HepG2 (cell line): Measurements from ENCODE around the gene SOX12. TPM values are rescaled to one million over a fixed set of nuclear protein-coding genes. Genes with fewer than 3 reads are reported as not detected.

Experiments used
- CBX1 ChIP-seq: IDR thresholded peaks from one replicate; pipeline ENCODE4 v1.6.1; 2016; ENCODE audit warnings: antibody characterized with exemption, low read depth
- ISX ChIP-seq: sonication (generic); formaldehyde crosslinking; conservative IDR thresholded peaks from 2 replicates; pipeline ENCODE4 v1.5.0; 2020; ENCODE audit warnings: missing genetic modification reagents
- JDP2 ChIP-seq: sonication (generic); formaldehyde crosslinking; IDR thresholded peaks from 2 replicates; pipeline ENCODE4 v1.8.1; 2022; ENCODE audit warnings: missing genetic modification reagents, borderline replicate concordance
- KMT2B ChIP-seq: IDR thresholded peaks from 2 replicates; pipeline ENCODE4 v1.6.1; 2016; ENCODE audit warnings: missing genetic modification reagents, missing compliant biosample characterization
- MIER3 ChIP-seq: IDR thresholded peaks from 2 replicates; pipeline ENCODE4 v1.6.1; 2016; ENCODE audit warnings: missing compliant biosample characterization, borderline replicate concordance
- MZF1 ChIP-seq: sonication (generic); formaldehyde crosslinking; IDR thresholded peaks from 2 replicates; pipeline ENCODE4 v1.8.1; 2023; ENCODE audit warnings: mild to moderate bottlenecking, missing genetic modification reagents, borderline replicate concordance
- POLR2G ChIP-seq: fragments of 200-400 bp; formaldehyde crosslinking; IDR thresholded peaks from 2 replicates; pipeline ENCODE4 v1.6.1; 2018; ENCODE audit warnings: mild to moderate bottlenecking, low read depth, low read length, moderate library complexity
- REL ChIP-seq: sonication (generic); formaldehyde crosslinking; conservative IDR thresholded peaks from 2 replicates; pipeline ENCODE4 v1.8.0; 2022; ENCODE audit warnings: mild to moderate bottlenecking, missing genetic modification reagents, moderate library complexity
- SIX1 ChIP-seq: sonication (generic); formaldehyde crosslinking; IDR thresholded peaks from 2 replicates; pipeline ENCODE4 v1.4.0; 2020; ENCODE audit warnings: missing genetic modification reagents, borderline replicate concordance
- SOX5 ChIP-seq: IDR thresholded peaks from 2 replicates; pipeline ENCODE4 v1.6.1; 2016; ENCODE audit warnings: borderline replicate concordance
- SOX6 ChIP-seq, 2 experiments: fragments of 450-650 bp in 1 of 2; sonication (generic) in 1 of 2; formaldehyde crosslinking in 1 of 2; IDR thresholded peaks; 2 replicates each; pipeline versions ENCODE4 v1.4.0 to v1.6.1; 2017 to 2020; ENCODE audit warnings: antibody characterized with exemption in 1 of 2, mild to moderate bottlenecking in 1 of 2, missing genetic modification reagents in 1 of 2
- SRSF4 ChIP-seq: fragments of 200-400 bp; formaldehyde crosslinking; IDR thresholded peaks from one replicate; pipeline ENCODE4 v1.6.1; 2018; ENCODE audit warnings: mild to moderate bottlenecking, low read depth, low read length, moderate library complexity; ENCODE audit not compliant: poor library complexity, severe bottlenecking
- TAF1 ChIP-seq: sonication (generic); formaldehyde crosslinking; IDR thresholded peaks from 2 replicates; pipeline ENCODE4 v1.4.0; 2020; ENCODE audit warnings: missing genetic modification reagents
- ZBTB20 ChIP-seq: sonication (generic); formaldehyde crosslinking; IDR thresholded peaks from 2 replicates; pipeline ENCODE4 v1.8.1; 2023; ENCODE audit warnings: missing genetic modification reagents, low read depth, mild to moderate bottlenecking, borderline replicate concordance
- ZNF232 ChIP-seq: sonication (generic); formaldehyde crosslinking; IDR thresholded peaks from 2 replicates; pipeline ENCODE4 v1.4.0; 2020; ENCODE audit warnings: missing genetic modification reagents, borderline replicate concordance
- ZNF766 ChIP-seq: sonication (generic); formaldehyde crosslinking; IDR thresholded peaks from 2 replicates; pipeline ENCODE4 v1.5.0; 2020; ENCODE audit warnings: missing genetic modification reagents, borderline replicate concordance
- polyA plus RNA-seq, 8 experiments: library from polyadenylated mRNA; depleted of rRNA in 3 of 8; stranded (reverse) in 7 of 8; unstranded in 1 of 8; fragments of >200 nt; fragmentation: Illumina TruSeq in 4 of 8; extraction: Trizol in 4 of 8; gene quantifications; 2 replicates each; pipeline versions ENCODE4 v1.2.1 to v1.2.3, GENCODE V29; 2011 to 2016; ENCODE audit warnings: low read depth in 4 of 8, missing spikeins in 1 of 8, mixed read lengths in 1 of 8; ENCODE audit not compliant: insufficient read depth in 1 of 8
- total RNA-seq, 5 experiments: library from RNA; depleted of rRNA; stranded (reverse); fragments of >200 nt; fragmentation: Illumina TruSeq; extraction: Trizol; gene quantifications; 2 replicates each; pipeline ENCODE4 v1.2.3, GENCODE V29; 2016; ENCODE audit warnings: low read depth in 1 of 5
- TF ChIP-seq, protein P1 (sequence below): sonication (generic); formaldehyde crosslinking; IDR thresholded peaks from 2 replicates; pipeline ENCODE4 v1.5.0; 2020; ENCODE audit warnings: mild to moderate bottlenecking, missing genetic modification reagents
- TF ChIP-seq, protein P2 (sequence below): sonication (generic); formaldehyde crosslinking; IDR thresholded peaks from 2 replicates; pipeline ENCODE4 v1.5.1; 2020; ENCODE audit warnings: mild to moderate bottlenecking, moderate library complexity, missing genetic modification reagents
- TF ChIP-seq, protein P3 (sequence below): sonication (generic); formaldehyde crosslinking; IDR thresholded peaks from 2 replicates; pipeline ENCODE4 v1.8.0; 2022; ENCODE audit warnings: mild to moderate bottlenecking, missing genetic modification reagents, moderate library complexity
- TF ChIP-seq, protein P4 (sequence below): sonication (generic); formaldehyde crosslinking; IDR thresholded peaks from 2 replicates; pipeline ENCODE4 v1.8.0; 2022; ENCODE audit warnings: mild to moderate bottlenecking, missing genetic modification reagents; ENCODE audit not compliant: insufficient replicate concordance
- TF ChIP-seq, protein P5 (sequence below): sonication (generic); formaldehyde crosslinking; IDR thresholded peaks from 2 replicates; pipeline ENCODE4 v1.4.0; 2020; ENCODE audit warnings: missing genetic modification reagents

Gene SOX12
- total and polyA plus RNA-seq, 2 of the 13 experiments (the other 11 are each of a cell fraction or from before 2014, with no cell fraction given): 10.0 to 18.7 TPM

DNA sequence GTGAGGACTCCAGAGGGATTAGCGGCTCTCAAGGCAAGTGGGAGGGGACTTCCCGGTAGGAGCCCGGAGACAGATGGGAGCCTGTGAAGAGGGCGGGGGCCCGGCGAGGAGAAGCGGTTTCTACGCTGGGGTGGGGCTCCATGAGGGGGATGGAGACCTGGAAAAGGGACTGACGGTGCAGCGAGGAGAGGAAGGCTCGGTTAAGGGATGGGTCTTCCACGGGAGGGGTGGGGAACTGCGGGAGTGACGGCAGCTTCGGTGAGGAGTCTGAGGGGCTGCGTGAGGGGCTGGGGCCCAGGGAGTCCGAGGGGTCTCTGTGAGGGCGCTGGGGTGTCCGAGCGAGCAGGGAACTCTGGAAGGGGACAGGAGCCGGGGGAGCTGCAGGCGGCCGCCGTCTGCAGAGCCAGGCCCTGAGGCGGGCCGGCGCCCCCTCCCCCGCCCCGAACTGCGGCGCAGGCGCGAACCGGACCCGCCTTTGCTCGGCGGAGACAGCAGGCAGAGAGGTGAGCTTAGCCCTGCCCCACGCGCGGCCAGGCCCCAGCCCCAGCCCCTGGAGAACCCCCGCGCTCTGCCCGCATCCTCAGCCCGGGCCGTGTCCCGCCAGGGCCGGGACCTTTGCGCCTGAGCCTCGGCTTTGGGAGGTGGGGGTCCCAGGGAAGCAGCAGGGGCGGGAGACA is 21.4 kb downstream of the SOX12 start, which contains the start of gene NRSN2 (continued):
- TF ChIP-seq TAF1 (peak; percentile 62), REL (peak; percentile 70; the same call in 1 of the 2 replicates), SOX5 (CRISPR knock-in tag) (no peak), SOX6 (IDR thresholded peaks at IDR 0.05) (no peak), SOX6 (CRISPR knock-in tag; IDR thresholded peaks at IDR 0.05) (peak; percentile 53; the same call in 1 of the 2 replicates), SIX1 (0 out of 2 replicates have a peak, but pooled peaks have one; percentile 7), ZNF766 (CRISPR knock-in tag) (peak; percentile 77; the same call in 1 of the 2 replicates), MZF1 (CRISPR knock-in tag) (no peak), JDP2 (no peak), ISX (CRISPR knock-in tag) (0 out of 2 replicates have a peak, but pooled peaks have one; percentile 80), SRSF4 (no peak), ZNF232 (CRISPR knock-in tag) (peak; percentile 76; the same call in 1 of the 2 replicates), MIER3 (no peak), ZBTB20 (CRISPR knock-in tag) (no peak; the same call in 1 of the 2 replicates), POLR2G (peak; percentile 49), CBX1 (peak; percentile 61), KMT2B (CRISPR knock-in tag) (0 out of 2 replicates have a peak, but pooled peaks have one; percentile 52)
- TF ChIP-seq, protein P1, sequence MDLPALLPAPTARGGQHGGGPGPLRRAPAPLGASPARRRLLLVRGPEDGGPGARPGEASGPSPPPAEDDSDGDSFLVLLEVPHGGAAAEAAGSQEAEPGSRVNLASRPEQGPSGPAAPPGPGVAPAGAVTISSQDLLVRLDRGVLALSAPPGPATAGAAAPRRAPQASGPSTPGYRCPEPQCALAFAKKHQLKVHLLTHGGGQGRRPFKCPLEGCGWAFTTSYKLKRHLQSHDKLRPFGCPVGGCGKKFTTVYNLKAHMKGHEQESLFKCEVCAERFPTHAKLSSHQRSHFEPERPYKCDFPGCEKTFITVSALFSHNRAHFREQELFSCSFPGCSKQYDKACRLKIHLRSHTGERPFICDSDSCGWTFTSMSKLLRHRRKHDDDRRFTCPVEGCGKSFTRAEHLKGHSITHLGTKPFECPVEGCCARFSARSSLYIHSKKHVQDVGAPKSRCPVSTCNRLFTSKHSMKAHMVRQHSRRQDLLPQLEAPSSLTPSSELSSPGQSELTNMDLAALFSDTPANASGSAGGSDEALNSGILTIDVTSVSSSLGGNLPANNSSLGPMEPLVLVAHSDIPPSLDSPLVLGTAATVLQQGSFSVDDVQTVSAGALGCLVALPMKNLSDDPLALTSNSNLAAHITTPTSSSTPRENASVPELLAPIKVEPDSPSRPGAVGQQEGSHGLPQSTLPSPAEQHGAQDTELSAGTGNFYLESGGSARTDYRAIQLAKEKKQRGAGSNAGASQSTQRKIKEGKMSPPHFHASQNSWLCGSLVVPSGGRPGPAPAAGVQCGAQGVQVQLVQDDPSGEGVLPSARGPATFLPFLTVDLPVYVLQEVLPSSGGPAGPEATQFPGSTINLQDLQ (CRISPR knock-in tag): 0 out of 2 replicates have a peak, but pooled peaks have one; percentile 34
- TF ChIP-seq, protein P2, sequence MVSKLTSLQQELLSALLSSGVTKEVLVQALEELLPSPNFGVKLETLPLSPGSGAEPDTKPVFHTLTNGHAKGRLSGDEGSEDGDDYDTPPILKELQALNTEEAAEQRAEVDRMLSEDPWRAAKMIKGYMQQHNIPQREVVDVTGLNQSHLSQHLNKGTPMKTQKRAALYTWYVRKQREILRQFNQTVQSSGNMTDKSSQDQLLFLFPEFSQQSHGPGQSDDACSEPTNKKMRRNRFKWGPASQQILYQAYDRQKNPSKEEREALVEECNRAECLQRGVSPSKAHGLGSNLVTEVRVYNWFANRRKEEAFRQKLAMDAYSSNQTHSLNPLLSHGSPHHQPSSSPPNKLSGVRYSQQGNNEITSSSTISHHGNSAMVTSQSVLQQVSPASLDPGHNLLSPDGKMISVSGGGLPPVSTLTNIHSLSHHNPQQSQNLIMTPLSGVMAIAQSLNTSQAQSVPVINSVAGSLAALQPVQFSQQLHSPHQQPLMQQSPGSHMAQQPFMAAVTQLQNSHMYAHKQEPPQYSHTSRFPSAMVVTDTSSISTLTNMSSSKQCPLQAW (CRISPR knock-in tag): 0 out of 2 replicates have a peak, but pooled peaks have one; percentile 4
- TF ChIP-seq, protein P3, sequence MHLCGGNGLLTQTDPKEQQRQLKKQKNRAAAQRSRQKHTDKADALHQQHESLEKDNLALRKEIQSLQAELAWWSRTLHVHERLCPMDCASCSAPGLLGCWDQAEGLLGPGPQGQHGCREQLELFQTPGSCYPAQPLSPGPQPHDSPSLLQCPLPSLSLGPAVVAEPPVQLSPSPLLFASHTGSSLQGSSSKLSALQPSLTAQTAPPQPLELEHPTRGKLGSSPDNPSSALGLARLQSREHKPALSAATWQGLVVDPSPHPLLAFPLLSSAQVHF (CRISPR knock-in tag): no peak
- TF ChIP-seq, protein P4, sequence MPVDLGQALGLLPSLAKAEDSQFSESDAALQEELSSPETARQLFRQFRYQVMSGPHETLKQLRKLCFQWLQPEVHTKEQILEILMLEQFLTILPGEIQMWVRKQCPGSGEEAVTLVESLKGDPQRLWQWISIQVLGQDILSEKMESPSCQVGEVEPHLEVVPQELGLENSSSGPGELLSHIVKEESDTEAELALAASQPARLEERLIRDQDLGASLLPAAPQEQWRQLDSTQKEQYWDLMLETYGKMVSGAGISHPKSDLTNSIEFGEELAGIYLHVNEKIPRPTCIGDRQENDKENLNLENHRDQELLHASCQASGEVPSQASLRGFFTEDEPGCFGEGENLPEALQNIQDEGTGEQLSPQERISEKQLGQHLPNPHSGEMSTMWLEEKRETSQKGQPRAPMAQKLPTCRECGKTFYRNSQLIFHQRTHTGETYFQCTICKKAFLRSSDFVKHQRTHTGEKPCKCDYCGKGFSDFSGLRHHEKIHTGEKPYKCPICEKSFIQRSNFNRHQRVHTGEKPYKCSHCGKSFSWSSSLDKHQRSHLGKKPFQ (CRISPR knock-in tag): peak; percentile 27
- TF ChIP-seq, protein P5, sequence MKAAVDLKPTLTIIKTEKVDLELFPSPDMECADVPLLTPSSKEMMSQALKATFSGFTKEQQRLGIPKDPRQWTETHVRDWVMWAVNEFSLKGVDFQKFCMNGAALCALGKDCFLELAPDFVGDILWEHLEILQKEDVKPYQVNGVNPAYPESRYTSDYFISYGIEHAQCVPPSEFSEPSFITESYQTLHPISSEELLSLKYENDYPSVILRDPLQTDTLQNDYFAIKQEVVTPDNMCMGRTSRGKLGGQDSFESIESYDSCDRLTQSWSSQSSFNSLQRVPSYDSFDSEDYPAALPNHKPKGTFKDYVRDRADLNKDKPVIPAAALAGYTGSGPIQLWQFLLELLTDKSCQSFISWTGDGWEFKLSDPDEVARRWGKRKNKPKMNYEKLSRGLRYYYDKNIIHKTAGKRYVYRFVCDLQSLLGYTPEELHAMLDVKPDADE (CRISPR knock-in tag): no peak
